Stomach (tissue), 19 donors: ENCODE results near the gene GMCL2. TPM values are rescaled to one million over a fixed set of nuclear protein-coding genes. Genes with fewer than 3 reads are reported as not detected.

Experiments
- DNase-seq, 2 donors: peaks; one replicate each; pipeline versions ENCODE4 v3.0.0 to v3.0.0-alpha.2; 2013 to 2019
- H3K27ac ChIP-seq, 5 donors: fragments of 200-600 bp in 4 of 5; sonication (generic) in 4 of 5; one replicate each; pipeline ENCODE4 v1.5.1; 2013 to 2019; ENCODE audit warnings: mild to moderate bottlenecking in 1 of 5, moderate library complexity in 1 of 5
- H3K27me3 ChIP-seq, 3 donors: fragments of 200-600 bp; sonication (generic); one replicate each; pipeline ENCODE4 v1.5.1; 2017 to 2019; ENCODE audit warnings: mixed run types in 1 of 3
- H3K36me3 ChIP-seq, 4 donors: fragments of 200-600 bp; sonication (generic); 1 replicate in 3 of 4; 2 replicates in 1 of 4; pipeline ENCODE4 v1.5.1; 2016 to 2019
- H3K4me1 ChIP-seq, 4 donors: fragments of 200-600 bp; sonication (generic); one replicate each; pipeline ENCODE4 v1.5.1; 2016 to 2019
- H3K4me3 ChIP-seq, 4 donors: fragments of 200-600 bp; sonication (generic) in 3 of 4; one replicate each; pipeline ENCODE4 v1.5.1; 2016 to 2019; ENCODE audit warnings: mild to moderate bottlenecking in 1 of 4
- H3K9me3 ChIP-seq, 4 donors: fragments of 200-600 bp; sonication (generic); one replicate each; pipeline ENCODE4 v1.5.1; 2016 to 2019
- EP300 ChIP-seq: sonication (generic); formaldehyde crosslinking; IDR thresholded peaks from one replicate; pipeline ENCODE4 v1.6.1; 2017; ENCODE audit warnings: antibody characterized with exemption
- POLR2A ChIP-seq, 4 donors: fragments of 450-650 bp; IDR thresholded peaks; one replicate each; pipeline ENCODE4 v1.6.1; 2016; ENCODE audit warnings: antibody characterized with exemption in 4 of 4, control low read depth in 2 of 4, mild to moderate bottlenecking in 1 of 4, moderate library complexity in 1 of 4
- POLR2AphosphoS5 ChIP-seq, 3 donors: sonication (generic); formaldehyde crosslinking; IDR thresholded peaks; one replicate each; pipeline ENCODE4 v1.6.1; 2016; ENCODE audit warnings: antibody characterized with exemption in 3 of 3
- WGBS, 5 donors: extraction: QIAGEN DNeasy Blood & Tissue Kit in 3 of 5; methylation state at CpG; one replicate each; pipeline versions ENCODE4 v1.1.5 to v1.1.7; 2013 to 2018; 5-methylcytosine and 5-hydroxymethylcytosine counted together
- intact Hi-C: fragments of 100-400 bp; cut with DNase I; formaldehyde crosslinking; loops from one replicate; pipeline ENCODE4 v1.15.1; 2023; ENCODE audit warnings: low total_unique reads
- long read RNA-seq, 10 donors: transcript quantifications; one replicate each; lab custom pipeline, GENCODE V29; 2026
- polyA plus RNA-seq, 3 donors: library from polyadenylated mRNA; stranded (reverse); fragments of 200-250 nt; gene quantifications; one replicate each; pipeline ENCODE4 v1.2.3, GENCODE V29; 2013
- total RNA-seq, 5 donors: library from RNA; depleted of rRNA; stranded (reverse); fragments of >200 nt; gene quantifications; one replicate each; pipeline versions ENCODE4 v1.1.0 to v1.2.3, GENCODE V29; 2014 to 2016
- TF ChIP-seq, protein P1 (sequence below), 7 experiments: fragments of 450-650 bp in 4 of 7; fragments of 200-600 bp in 3 of 7; sonication (generic) in 3 of 7; IDR thresholded peaks; one replicate each; pipeline ENCODE4 v1.5.1; 2016 to 2019; ENCODE audit warnings: antibody characterized with exemption in 7 of 7, control low read depth in 2 of 7, mild to moderate bottlenecking in 1 of 7
- donor health status: healthy with polysubstance abuse.
- donor health status: Bipolar disorder and iron deficiency.
- donor health status: healthy.

GMCL2 gene, protein sequence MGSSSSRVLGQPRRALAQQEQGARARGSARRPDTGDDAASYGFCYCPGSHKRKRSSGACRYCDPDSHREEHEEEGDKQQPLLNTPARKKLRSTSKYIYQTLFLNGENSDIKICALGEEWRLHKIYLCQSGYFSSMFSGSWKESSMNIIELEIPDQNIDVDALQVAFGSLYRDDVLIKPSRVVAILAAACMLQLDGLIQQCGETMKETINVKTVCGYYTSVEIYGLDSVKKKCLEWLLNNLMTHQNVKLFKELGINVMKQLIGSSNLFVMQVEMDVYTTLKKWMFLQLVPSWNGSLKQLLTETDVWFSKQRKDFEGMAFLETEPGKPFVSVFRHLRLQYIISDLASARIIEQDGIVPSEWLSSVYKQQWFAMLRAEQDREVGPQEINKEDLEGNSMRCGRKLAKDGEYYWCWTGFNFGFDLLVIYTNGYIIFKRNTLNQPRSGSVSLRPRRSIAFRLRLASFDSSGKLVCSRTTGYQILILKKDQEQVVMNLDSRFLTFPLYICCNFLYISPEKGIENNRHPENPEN
- not detected for total RNA-seq
- not detected for polyA plus RNA-seq
- long read RNA-seq, donor 1: 0 reads
- long read RNA-seq, donor 2: 0 reads
- long read RNA-seq, donor 3: 0 reads
- long read RNA-seq, donor 4: 0 reads
- long read RNA-seq, donor 5: 0 reads
- long read RNA-seq, donor 6: 0 reads
- long read RNA-seq, donor 7, partial matches to known transcripts: 0 of 2 reads
- long read RNA-seq, donor 7, other reads (novel, unspliced or antisense): 0 of 2 reads
- long read RNA-seq, donor 8: 0 reads
- long read RNA-seq, donor 9: 0 reads
- long read RNA-seq, donor 10: 0 reads

DNA sequence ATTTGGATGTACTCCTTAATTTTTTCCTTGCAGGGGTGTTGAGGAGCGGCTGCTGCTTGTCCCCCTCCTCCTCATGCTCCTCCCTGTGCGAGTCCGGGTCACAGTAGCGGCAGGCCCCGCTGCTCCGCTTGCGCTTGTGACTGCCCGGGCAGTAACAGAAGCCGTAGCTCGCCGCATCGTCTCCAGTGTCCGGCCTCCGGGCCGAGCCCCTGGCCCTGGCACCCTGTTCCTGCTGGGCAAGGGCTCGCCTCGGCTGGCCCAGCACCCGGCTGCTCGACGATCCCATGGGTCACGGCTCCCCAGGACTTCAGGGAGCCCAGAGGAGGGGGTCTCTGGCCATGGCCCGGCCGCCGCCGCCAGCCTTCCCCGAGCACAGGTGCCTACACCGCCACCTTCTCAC is at the start of gene GMCL2:
TSS of gene GMCL2 (minus strand) at position 358 of the 400 bp plus-strand sequence. CDS start at position 286, 72 bp downstream.
- DNase-seq: no peak
- TF ChIP-seq POLR2AphosphoS5 (IDR thresholded peaks at IDR 0.05): no peak
- TF ChIP-seq, protein P1, sequence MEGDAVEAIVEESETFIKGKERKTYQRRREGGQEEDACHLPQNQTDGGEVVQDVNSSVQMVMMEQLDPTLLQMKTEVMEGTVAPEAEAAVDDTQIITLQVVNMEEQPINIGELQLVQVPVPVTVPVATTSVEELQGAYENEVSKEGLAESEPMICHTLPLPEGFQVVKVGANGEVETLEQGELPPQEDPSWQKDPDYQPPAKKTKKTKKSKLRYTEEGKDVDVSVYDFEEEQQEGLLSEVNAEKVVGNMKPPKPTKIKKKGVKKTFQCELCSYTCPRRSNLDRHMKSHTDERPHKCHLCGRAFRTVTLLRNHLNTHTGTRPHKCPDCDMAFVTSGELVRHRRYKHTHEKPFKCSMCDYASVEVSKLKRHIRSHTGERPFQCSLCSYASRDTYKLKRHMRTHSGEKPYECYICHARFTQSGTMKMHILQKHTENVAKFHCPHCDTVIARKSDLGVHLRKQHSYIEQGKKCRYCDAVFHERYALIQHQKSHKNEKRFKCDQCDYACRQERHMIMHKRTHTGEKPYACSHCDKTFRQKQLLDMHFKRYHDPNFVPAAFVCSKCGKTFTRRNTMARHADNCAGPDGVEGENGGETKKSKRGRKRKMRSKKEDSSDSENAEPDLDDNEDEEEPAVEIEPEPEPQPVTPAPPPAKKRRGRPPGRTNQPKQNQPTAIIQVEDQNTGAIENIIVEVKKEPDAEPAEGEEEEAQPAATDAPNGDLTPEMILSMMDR (IDR thresholded peaks at IDR 0.05): no peak
- H3K27ac ChIP-seq: no peak within 1 kb of the TSS
- peaks cover 0 to 7% (median 0%) of the 10 kb centered on the region in 3 donors for H3K27me3 ChIP-seq
- no peaks in the 10 kb centered on the region for H3K36me3 ChIP-seq
- WGBS, 5 donors: 66 to 90% (median 81%) methylated on average over 24 to 27 of the region's 27 CpGs
- no peak within 1 kb of the TSS for H3K4me3 ChIP-seq
- H3K4me1 ChIP-seq: no peaks in the 10 kb centered on the region
- H3K9me3 ChIP-seq: no peaks in the 10 kb centered on the region
- intact Hi-C loops: no loop called here

DNA sequence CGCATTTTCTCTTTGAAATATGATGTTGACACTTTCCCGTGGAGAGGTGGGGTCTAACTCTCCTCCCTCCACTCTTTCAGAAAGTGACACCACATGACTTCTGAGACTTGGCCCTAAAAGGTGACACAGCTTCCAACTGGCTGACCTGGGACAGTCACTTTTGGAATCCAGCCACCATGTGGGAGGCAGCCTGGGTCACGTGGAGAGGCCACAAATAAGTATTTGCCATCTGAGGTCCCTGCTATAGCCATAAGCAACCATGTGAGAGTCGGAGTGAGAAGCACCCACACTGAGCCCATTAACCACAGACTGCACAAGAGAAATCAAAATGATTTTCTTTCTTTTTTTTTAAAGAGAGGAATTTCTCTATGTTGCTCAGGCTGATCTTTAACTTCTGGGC is 49.5 kb upstream of the GMCL2 start:
- H3K36me3 ChIP-seq: no peaks in the 10 kb centered on the region
- H3K4me1 ChIP-seq: peaks cover under 1 to 62% (median 35%) of the 10 kb centered on the region in 4 donors
- H3K4me3 ChIP-seq: no peak overlapping the region
- TF ChIP-seq POLR2AphosphoS5 (IDR thresholded peaks at IDR 0.05) (no peak), EP300 (no peak), POLR2A (IDR thresholded peaks at IDR 0.05) (no peak)
- TF ChIP-seq, protein P1 (IDR thresholded peaks at IDR 0.05): no peak
- peak overlapping the region in 2 of 5 donors; percentile 9 to 10 for H3K27ac ChIP-seq
- intact Hi-C loops: no loop called here
- no peaks in the 10 kb centered on the region for H3K9me3 ChIP-seq
- no peak for DNase-seq
- no peaks in the 10 kb centered on the region for H3K27me3 ChIP-seq
- 16 to 42% (median 30%) methylated on average over 4 of the region's 4 CpGs for WGBS, 5 donors

DNA sequence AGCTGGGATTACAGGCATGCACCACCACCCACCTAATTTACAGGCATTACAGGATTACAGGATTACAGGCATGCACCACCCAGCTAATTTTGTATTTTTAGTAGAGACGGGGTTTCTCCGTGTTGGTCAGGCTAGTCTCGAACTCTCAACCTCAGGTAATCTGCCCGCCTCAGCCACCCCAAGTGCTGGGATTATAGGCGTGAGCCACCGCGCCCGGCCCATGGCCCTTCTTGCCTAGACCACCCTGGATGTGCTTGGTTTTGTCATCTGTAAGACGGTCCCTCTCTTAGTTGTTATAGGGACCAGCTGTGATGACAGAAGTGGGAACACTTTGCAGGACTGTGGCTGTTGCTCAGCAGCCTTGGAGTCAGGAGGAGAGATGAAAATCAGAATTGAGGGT is 49.0 kb upstream of the GMCL2 start:
- H3K4me1 ChIP-seq: peaks cover 6 to 68% (median 40%) of the 10 kb centered on the region in 4 donors
- WGBS, 5 donors: 86 to 92% (median 88%) methylated on average over 9 of the region's 9 CpGs
- H3K27ac ChIP-seq: peak overlapping the region in 1 of 5 donors; percentile 10
- no peak overlapping the region for H3K4me3 ChIP-seq
- no peak for DNase-seq
- no peaks in the 10 kb centered on the region for H3K9me3 ChIP-seq
- H3K36me3 ChIP-seq: peaks cover 0 to 3% (median 2%) of the 10 kb centered on the region in 4 donors
- TF ChIP-seq, protein P1 (IDR thresholded peaks at IDR 0.05): no peak
- TF ChIP-seq POLR2AphosphoS5 (IDR thresholded peaks at IDR 0.05): no peak
- no peak for TF ChIP-seq POLR2A (IDR thresholded peaks at IDR 0.05)
- no peak for TF ChIP-seq EP300
- no peaks in the 10 kb centered on the region for H3K27me3 ChIP-seq
- intact Hi-C loops: no loop called here

DNA sequence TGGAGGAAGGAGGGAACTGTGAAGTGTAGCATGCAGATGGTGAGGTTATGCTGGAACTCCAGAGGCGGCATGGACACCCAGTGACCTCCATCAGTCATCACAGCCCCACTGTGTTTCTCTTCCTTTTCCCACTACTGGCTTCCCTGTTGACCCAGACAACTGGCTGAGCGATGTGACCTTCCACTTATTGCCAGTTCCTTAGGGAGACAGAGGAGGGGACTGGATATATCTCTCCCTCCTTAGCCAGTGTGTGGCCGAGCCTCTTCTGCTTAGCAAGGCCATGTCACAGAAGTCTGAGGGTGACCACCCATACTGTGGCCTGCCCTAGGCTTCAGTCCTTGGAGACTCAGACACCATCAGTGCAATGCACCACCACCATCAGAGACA is 48.4 kb upstream of the GMCL2 start:
- Histone ChIP-seq H3K9me3 (no peaks in the 10 kb centered on the region), H3K27me3 (no peaks in the 10 kb centered on the region), H3K4me3 (no peak overlapping the region), H3K36me3 (peaks cover 0 to 9% (median 3%) of the 10 kb centered on the region in 4 donors), H3K27ac (no peak overlapping the region), H3K4me1 (peaks cover 11 to 72% (median 43%) of the 10 kb centered on the region in 4 donors)
- no peak for DNase-seq
- 82 to 90% (median 83%) methylated on average over 3 of the region's 3 CpGs for WGBS, 5 donors
- intact Hi-C loops: no loop called here
- no peak for TF ChIP-seq POLR2A (IDR thresholded peaks at IDR 0.05)
- TF ChIP-seq POLR2AphosphoS5 (IDR thresholded peaks at IDR 0.05): no peak
- TF ChIP-seq, protein P1 (IDR thresholded peaks at IDR 0.05): no peak
- no peak for TF ChIP-seq EP300
